GM18861 (cell line): ENCODE measurements around the gene AVL9.
"Not testable (repeated sequence)": the region's sequence is repeated elsewhere in the genome, so short reads cannot be mapped to it uniquely, and the experiment has no call there.

Source experiments
- ATAC-seq: cut with Tn5 transposase; IDR thresholded peaks from one replicate; pipeline ENCODE4 v1.9.1; 2021; ENCODE audit not compliant: unreplicated experiment

Gene AVL9

DNA sequence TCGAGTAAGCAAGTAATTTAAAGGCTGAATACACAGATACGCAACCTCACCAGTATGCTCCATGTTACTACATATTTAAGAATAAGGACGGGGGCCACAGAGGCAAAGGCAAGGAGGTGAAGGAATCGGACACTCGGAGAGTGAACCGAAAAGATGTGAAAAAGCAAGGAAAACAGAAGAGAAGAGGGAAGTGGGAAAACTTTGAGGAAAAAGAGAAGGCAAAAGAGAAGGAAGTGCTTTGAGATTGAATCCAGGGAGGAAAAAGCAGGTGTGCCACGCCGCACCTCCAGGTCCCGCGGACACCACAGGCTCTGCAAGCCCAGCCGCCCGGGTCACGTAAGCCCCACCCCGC lies 367 bp upstream of the AVL9 start:
- peak; percentile 0 for ATAC-seq

DNA sequence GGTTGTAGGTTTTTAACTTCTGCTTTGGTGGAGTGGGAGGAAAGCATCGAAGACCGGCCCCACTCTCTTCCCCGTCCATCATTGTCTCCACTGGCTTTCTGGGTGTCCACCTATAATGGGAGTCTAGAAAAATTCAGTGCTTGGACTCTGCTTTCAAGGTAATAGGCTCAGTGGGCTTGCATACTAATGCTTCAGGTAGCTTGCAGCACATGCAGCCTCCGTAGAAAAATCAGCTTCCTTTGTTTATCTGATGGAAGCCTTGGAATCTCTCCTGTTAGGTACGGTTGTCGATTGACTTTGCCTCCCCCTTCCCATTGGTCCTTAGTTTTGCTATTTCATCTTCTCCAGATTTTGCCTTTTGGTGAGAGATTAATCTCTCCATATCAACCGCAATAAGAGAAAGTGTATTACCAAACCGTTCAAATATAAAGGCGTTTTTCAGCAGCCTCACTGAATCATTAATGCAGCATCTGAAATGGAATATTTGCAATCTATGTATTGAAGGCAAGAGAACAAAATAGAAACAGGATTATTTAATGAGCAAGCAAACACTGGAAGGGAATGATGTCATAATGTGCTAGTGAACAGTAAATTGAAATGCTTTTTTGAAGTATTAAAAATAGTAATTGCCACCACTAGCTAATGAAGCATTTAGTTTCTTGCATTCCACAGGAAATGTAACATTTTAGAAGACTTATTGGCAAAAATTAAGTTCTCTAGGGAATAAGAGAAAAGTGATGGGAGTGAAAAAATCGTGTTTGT lies 944 bp downstream of the AVL9 start:
- no peak for ATAC-seq

DNA sequence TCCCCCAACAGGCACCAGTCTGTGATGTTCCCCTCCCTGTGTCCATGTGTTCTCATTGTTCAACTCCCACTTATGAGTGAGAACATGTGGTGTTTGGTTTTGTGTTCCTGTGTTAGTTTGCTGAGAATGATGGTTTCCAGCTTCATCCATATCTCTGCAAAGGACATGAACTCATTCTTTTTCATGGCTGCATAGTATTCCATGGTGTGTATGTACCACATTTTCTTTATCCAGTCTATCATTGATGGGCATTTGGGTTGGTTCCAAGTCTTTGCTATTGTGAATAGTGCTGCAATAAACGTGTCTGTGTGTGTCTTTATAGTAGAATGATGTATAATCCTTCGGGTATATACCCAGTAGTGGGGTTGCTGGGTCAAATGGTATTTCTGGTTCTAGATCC lies 4.5 kb downstream of the AVL9 start:
- not testable (repeated sequence) for ATAC-seq

DNA sequence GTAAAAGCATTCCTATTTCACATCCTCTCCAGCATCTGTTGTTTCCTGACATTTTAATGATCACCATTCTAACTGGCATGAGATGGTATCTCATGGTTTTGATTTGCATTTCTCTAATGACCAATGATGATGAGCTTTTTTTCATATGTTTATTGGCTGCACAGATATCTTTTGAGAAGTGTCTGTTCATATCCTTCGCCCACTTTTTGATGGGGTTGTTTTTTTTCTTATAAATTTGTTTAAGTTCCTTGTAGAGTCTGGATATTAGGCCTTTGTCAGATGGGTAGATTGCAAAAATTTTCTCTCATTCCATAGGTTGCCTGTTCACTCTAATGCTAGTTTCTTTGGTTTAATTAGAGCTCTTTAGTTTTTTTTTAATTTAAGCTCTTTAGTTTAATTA lies 4.9 kb downstream of the AVL9 start:
- not testable (repeated sequence) for ATAC-seq

DNA sequence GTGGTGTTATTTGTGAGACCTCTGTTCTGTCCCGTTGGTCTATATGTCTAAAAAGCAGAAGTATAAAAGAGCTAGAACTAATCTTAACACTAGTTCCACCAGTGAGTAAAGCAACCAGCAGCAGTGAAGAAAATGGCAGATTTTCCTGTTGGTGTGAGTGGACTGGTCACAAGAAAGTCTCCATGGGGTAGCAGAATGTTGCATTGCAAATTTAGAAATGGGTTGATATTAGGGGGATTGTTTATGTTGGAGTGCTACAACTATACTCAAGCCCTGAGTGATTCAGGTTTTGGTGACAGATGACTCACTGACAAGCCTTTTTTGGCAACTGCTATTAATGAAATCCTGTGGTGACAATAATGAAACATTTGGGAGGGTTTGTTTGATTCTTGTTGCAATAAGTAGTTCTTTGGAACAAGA lies 5.6 kb downstream of the AVL9 start:
- ATAC-seq, result peak; percentile 66

DNA sequence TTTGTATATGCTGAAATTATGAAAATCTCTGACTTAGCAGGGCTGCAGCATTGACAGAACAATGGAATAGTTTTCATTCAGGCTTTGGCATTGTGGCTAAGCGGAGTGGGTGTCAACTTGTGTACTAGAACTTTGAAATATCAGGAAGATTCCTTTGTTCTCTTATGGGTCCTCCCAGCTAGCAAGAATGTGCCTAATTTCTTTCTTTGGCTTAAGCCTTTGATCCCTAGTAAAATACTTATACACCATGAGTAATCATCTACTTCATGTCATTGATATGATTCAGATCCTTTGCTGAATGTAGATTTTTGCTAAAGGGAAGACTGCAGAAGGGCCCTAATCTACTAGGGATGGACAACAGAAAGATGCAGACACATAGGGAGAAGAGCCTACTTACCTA lies 6.2 kb downstream of the AVL9 start:
- ATAC-seq, result no peak

DNA sequence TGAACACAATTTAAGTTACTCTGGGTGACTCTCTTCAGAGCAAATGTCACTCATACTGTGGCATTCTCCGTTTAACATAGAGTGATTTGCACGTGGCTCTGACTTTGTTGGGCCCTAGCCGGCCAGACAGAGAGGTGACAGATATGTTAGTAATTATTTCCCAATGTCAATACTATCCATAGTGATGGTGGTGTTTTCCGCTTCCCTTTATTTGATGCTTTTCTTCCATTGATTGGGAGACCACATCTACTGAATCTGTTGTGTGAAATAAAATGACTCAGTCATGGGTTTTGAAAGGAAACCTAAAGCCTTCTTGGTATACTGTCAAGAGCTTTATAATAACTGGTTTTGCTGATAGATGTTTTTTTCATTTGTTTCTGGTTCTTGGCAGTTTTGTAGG lies 7.4 kb downstream of the AVL9 start:
- ATAC-seq, result no peak

DNA sequence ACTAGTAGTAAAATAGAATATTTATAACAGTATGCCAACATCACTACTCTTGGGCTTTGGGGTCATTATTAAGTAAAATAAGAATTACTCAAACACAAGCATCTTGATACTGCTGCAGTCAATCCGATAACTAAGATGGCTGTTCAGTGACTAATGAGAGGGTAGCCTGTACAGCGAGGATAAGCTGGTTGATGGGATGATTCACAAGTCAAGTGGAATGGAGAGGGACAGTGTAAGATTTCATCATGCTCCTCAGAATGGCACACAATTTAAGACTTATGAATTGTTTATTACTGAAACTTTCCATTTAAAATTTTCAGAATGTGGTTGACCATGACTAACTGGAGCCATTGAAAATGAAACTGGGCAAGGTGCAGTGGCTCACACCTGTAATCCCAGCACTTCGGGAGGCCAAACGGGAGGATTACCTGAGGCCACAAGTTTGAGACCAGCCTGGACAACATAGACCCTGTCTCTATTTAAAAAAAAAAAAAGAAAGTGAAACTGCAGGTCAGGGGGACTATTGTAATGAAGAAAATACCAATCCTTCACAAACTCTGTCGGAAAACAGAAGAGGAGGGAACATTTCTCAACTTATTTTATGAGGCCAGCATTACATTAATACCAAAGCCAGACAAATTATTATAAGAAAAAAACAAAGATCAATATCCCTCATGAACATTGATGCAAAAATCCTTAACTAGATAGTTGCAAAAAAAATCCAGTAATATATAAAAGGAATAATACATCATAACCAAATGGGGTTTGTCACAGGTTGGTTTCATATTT lies 11.2 kb downstream of the AVL9 start:
- peak; percentile 54 for ATAC-seq

DNA sequence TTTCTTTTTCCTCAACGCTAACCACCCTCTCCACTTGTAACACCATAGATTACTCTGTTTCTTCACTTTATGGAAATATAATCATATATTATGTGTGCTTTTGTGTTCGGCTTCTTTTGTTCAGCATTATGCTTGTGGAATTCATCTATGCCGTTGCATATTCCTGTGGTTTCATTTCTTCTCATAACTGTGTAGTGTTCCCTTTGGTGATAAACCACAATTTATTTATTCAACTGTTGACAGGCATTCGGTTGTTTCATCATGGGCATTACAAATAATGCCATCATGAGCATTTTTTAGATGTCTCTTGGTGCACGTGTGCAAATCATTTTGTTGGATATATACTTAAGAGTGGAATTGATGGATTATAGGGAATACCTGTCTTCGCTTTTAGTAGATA lies 12.1 kb downstream of the AVL9 start:
- ATAC-seq, result no peak

DNA sequence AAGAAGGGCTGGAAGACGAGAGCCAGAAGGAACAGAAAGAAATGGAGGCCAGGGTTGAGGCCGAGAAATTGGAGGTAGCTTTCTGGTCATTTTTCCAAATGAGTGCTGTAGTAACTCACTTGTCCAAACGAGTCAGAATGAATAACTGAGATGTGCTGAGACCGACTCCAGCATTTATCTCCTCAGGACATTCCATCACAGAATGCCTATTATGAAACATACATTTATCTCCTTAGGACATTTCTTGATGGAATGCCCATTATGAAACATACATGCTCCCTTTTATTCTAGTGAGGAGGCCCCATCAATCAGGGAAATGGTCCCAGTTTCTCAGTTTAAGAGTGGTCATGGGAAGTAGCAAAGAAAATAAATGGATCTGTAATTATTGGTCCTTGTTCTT lies 16.5 kb downstream of the AVL9 start:
- ATAC-seq, result no peak

DNA sequence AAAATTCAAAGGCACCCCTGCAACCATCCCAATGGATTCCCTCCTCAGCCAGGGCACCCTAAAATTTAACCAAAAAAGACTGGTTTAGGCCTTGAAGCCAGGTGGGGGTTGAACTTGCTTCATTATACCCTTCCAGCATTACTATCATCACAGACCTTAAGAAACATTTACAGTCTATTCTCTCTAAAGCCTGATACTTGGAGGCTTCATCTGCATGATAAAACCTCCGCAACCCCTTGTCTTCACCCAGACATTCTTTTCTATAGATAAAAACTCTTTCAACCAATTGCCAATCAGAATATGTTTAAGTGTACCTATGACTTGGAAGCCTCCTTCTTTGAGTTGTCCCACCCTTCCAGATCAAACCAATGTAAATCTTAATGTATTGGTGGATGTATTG lies 17.9 kb downstream of the AVL9 start:
- no peak for ATAC-seq

DNA sequence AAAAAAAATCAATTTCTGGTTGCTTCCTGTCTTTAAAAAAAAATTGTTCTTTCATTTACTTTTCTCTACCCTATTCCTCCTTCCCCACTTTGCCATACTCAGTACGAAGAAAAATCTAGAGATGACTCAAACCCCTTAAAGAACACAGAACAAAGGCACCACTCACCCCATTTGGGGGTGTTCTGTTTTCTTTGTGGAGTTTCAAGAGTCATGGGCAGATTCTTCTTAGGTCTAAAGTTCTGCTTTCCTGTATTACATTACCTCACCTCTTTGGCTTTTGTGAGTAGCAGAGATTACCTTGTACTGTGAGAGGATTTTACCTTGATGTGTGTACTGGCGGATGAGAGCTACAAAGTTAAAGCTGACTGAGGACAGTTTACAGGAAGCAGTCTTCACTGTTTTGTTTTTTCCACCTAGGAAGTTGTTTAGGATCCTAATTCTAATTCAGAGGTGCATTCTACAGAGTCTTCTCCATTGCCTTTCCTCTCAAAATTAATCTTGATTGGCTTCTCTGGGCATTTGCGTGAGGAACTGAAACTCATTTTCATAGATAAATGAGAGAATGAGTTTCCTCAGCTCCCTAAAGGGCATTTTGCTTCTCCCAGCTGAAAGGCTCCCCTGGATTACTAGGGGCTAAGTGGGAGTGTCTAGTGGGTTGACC lies 20.7 kb downstream of the AVL9 start:
- ATAC-seq, result peak; percentile 91

DNA sequence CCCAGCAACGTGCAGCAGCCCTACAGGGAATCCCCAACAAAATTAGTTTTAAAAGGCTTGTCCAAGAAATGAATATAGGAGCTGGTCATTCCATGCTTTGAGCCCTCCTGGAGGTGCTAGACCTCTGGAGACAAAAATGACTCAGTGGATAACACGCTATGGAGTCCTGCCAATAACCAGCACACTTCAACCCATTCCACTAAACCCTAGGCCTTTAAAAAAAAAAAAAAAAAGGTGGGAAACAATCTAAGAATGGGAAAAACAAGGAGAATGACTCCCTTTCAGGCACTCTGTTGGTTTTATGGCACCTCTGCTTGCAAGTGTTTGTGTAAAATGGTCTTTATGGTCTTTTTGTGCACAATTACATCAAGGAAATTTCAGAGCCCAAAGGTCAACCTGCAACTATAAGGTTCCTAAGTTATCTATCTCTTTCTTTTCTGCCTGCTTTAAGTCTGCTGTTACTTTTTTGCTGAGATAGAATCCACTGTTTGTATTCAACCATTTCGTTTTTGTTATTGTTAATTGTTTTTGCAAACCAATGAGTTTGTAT lies 21.3 kb downstream of the AVL9 start:
- ATAC-seq, result no peak

DNA sequence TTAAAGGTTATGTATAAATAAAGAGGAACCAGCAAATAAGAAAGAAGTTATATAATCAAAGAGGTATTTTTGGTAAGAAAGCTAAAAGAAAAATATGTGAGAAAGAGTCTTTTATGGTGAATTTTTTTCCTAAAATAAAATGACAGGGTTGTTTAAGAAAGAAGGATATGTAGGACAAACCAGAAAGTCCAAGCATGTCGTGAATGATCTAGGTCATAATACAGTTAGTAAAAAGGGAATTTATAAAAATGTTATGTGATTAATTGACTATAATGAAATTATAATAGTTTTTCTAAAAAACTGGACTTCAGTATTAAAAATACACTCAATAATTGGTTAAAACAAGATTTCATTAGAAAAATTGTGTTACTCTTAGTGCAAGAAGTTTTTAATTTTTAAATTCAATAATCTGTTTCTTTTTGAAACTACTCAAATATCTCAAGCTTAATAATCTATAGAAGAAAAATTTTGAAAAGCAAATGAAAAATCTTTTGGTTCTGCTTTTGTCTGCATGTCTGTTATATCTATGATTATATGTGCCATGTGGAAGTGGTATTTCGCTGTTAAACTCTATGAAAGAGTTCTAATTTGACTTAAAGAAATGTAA lies 23.3 kb downstream of the AVL9 start:
- no peak for ATAC-seq

DNA sequence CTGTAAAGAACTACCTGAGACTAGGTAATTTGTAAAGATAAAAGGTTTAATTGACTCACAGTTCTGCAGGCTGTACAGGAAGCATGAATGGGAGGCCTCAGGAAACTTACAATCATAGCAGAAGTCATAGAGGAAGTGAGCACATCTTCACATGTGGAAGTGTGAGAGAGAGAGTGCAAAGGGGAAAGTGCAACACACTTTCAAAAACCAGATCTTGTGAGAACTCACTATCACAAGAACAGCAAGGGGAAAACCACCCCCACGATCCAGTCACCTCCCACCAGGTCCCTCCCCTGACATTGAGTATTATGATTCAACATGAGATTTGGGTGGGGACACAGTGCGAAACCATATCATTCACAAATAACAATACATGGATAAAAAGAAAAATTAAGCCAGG lies 24.5 kb downstream of the AVL9 start:
- ATAC-seq, result no peak

DNA sequence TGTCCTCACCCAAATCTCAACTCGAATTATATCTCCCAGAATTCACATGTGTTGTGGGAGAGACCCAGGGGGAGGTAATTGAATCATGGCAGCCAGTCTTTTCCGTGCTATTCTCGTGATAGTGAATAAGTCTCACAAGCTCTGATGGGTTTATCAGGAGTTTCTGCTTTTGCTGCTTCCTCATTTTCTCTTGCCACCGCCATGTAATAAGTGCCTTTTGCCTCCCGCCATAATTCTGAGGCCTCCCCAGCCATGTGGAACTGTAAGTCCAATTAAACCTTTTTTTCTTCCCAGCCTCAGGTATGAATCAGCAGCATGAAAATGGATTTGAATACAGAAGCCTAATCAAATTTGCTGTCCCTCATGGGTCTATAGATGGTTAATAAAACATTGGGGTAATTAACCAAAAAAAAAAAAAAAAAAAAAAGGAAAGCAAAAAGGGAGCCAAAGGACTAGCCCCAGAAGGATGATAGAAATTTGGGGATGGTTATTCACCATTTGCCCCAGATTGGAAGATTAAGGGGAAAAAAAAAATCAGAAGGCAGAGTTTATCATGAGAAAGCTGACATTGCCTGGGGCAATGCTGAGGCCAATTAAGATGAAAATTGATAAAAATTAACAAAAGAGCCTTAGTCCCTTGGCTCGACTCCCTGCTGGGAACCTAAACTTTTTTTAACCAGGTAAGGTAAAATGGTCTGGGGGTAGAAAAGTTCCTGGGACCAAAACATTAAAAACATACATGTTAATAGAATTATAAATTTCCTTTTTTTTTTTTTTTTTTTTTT lies 27.6 kb downstream of the AVL9 start:
- ATAC-seq, result no peak

DNA sequence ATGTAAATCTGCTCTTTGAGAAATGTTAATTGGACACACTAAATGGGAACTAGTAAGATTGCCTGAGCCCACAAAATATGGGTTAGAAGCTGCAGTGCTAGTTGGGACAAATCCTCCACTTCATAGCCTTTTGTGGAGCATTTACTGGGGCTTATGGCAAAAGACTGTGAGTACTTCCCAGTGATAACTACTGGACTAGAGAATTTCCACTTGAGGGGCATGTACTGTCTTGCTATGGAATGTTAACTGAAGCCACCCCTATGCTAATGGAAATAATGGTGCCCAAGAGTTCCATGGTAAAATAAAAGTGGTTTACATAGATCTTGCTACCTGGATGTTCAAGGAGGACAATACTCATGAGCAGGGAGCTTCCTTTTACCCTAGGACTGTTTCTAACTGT lies 29.3 kb downstream of the AVL9 start:
- no peak for ATAC-seq

DNA sequence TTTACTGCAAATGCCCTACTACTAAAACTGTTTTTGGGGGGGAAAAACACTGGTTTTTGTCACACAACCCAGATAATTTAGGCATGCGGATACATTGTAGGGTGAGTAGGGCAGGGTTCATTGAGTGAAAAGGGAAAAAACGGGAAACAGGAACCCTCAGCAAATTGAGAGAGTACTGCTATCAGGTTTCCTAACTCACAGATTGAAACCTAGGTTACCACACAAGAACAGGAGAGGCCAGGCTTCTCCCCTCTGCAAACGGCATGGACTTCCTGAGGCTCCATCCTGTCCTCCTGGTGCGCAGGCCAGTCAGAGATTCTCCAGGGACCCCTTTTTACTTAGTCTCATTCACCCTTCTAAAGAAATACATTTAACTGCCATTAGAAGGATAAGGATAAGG lies 30.6 kb downstream of the AVL9 start:
- no peak for ATAC-seq

DNA sequence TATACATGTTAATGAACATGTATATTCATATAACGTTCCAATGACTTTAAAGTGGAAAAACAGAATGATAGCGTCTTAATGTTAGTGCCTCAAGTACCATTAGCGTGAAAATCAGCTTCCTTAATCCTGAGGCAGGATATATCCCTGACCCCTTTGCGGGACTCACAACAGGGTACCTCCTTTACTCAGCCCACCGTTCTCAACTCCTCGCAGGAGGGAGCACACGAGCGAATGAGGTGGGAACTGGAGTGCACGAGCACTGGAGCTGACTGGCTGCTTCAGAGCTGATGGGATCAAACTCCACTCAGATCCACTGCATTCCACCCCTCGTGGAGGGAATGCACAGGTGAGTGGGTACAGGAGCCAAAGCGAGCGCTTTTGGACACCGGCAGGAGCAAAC lies 36.1 kb downstream of the AVL9 start:
- no peak for ATAC-seq

DNA sequence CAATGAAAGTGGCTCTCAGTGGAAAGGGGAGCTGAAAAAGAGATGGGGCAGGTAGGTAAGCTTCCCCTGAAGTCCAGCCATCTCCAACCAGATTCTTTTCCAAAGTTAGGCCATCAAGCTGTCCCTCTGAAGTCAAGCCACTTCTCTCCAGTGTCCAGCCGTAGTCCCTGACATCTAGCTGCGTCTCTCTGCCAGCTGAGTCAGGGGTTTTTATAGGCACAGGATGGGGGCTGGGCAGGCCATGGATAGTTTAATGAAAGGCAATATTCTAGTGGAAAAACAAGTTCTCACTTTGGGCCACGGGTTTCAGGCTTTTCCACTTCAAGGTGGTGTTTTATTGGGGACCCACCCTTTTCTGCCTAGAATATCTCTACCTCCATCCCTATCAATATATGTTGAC lies 36.8 kb downstream of the AVL9 start:
- ATAC-seq, result no peak

DNA sequence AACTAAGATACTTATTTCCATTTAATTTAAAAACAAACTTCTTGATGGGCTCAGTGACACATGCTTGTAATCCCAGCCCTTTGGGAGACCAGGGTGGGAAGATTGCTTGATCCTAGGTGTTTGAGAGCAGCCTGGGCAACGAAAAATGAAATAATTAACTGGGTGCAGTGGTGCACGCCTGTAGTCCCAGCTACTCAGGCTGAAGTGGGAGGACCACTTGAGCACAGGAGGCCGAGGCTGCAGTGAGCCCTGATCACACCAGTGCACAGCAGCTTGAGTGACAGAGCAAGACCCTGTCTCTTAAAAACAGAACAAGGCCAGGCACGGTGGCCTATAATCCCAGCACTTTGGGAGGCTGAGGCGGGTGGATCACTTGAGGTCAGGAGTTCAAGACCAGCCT lies 37.4 kb downstream of the AVL9 start:
- no peak for ATAC-seq
